H9 (cell line): ENCODE measurements around the gene SPEM3. TPM values are rescaled to one million over a fixed set of nuclear protein-coding genes. Genes with fewer than 3 reads are reported as not detected.

Experiments
- DNase-seq: peaks from one replicate; pipeline ENCODE4 v3.0.0-alpha.2; 2017
- H2AFZ ChIP-seq: one replicate; pipeline ENCODE4 v1.6.1; 2013; ENCODE audit warnings: mild to moderate bottlenecking, low read length, control low read depth, moderate library complexity
- H2AK5ac ChIP-seq: 2 replicates; pipeline ENCODE4 v1.6.1; 2013; ENCODE audit warnings: low read length, control low read depth, mixed read lengths; ENCODE audit not compliant: insufficient read length
- H2BK120ac ChIP-seq: one replicate; pipeline ENCODE4 v1.6.1; 2013; ENCODE audit warnings: low read depth, mild to moderate bottlenecking, low read length, control low read depth, inconsistent platforms; ENCODE audit not compliant: poor library complexity, severe bottlenecking
- H2BK12ac ChIP-seq: 2 replicates; pipeline ENCODE4 v1.6.1; 2013; ENCODE audit warnings: low read length, control low read depth, mixed read lengths, low read depth; ENCODE audit not compliant: insufficient read length
- H2BK15ac ChIP-seq: 2 replicates; pipeline ENCODE4 v1.6.1; 2013; ENCODE audit warnings: low read depth, low read length, control low read depth
- H2BK20ac ChIP-seq: one replicate; pipeline ENCODE4 v1.6.1; 2013; ENCODE audit warnings: low read depth, mild to moderate bottlenecking, low read length, control low read depth, inconsistent platforms; ENCODE audit not compliant: poor library complexity, severe bottlenecking
- H2BK5ac ChIP-seq: 2 replicates; pipeline ENCODE4 v1.6.1; 2013; ENCODE audit warnings: low read length, control low read depth, mixed read lengths; ENCODE audit not compliant: insufficient read length
- H3K14ac ChIP-seq: 2 replicates; pipeline ENCODE4 v1.6.1; 2013; ENCODE audit warnings: low read length, control low read depth; ENCODE audit not compliant: insufficient read depth
- H3K18ac ChIP-seq: 2 replicates; pipeline ENCODE4 v1.6.1; 2013; ENCODE audit warnings: low read depth, mild to moderate bottlenecking, mixed read lengths, low read length, control low read depth; ENCODE audit not compliant: insufficient read length
- H3K23ac ChIP-seq: 2 replicates; pipeline ENCODE4 v1.6.1; 2013; ENCODE audit warnings: low read length, control low read depth, mixed read lengths, low read depth; ENCODE audit not compliant: insufficient read length
- H3K23me2 ChIP-seq: 2 replicates; pipeline ENCODE4 v1.6.1; 2013; ENCODE audit warnings: low read depth, mild to moderate bottlenecking, mixed read lengths, low read length, control low read depth; ENCODE audit not compliant: insufficient read length, poor library complexity, severe bottlenecking
- H3K27ac ChIP-seq: 2 replicates; pipeline ENCODE4 v1.5.1; 2013; ENCODE audit warnings: low read length, control low read depth, mixed read lengths, low read depth; ENCODE audit not compliant: insufficient read length
- H3K27me3 ChIP-seq: 2 replicates; pipeline ENCODE4 v1.6.1; 2013; ENCODE audit warnings: low read length, control low read depth, inconsistent platforms; ENCODE audit not compliant: insufficient read depth
- H3K4ac ChIP-seq: 2 replicates; pipeline ENCODE4 v1.6.1; 2013; ENCODE audit warnings: low read depth, mild to moderate bottlenecking, control low read depth, inconsistent platforms, low read length, moderate library complexity
- H3K4me1 ChIP-seq: 2 replicates; pipeline ENCODE4 v1.6.1; 2013; ENCODE audit warnings: low read length, control low read depth, inconsistent platforms; ENCODE audit not compliant: insufficient read depth
- H3K4me2 ChIP-seq: 2 replicates; pipeline ENCODE4 v1.6.1; 2013; ENCODE audit warnings: low read length, control low read depth, mixed read lengths; ENCODE audit not compliant: insufficient read length, insufficient read depth
- H3K56ac ChIP-seq: 2 replicates; pipeline ENCODE4 v1.6.1; 2013; ENCODE audit warnings: low read depth, mild to moderate bottlenecking, mixed read lengths, low read length, control low read depth; ENCODE audit not compliant: insufficient read length
- H3K79me1 ChIP-seq: 2 replicates; pipeline ENCODE4 v1.6.1; 2013; ENCODE audit warnings: low read depth, mild to moderate bottlenecking, moderate library complexity, low read length, control low read depth, inconsistent platforms; ENCODE audit not compliant: insufficient read depth, poor library complexity, severe bottlenecking
- H3K79me2 ChIP-seq: 2 replicates; pipeline ENCODE4 v1.6.1; 2013; ENCODE audit warnings: low read length, control low read depth, inconsistent platforms; ENCODE audit not compliant: insufficient read depth
- H3K9ac ChIP-seq: 2 replicates; pipeline ENCODE4 v1.6.1; 2013; ENCODE audit warnings: low read length, control low read depth, mixed read lengths; ENCODE audit not compliant: insufficient read length; ENCODE audit errors: extremely low read depth
- H3K9me3 ChIP-seq: one replicate; pipeline ENCODE4 v1.6.1; 2013; ENCODE audit warnings: low read depth, low read length, inconsistent platforms; ENCODE audit not compliant: control insufficient read depth
- H3T11ph ChIP-seq: one replicate; pipeline ENCODE4 v1.6.1; 2013; ENCODE audit warnings: mild to moderate bottlenecking, low read length, control low read depth, inconsistent platforms
- H4K20me1 ChIP-seq: one replicate; pipeline ENCODE4 v1.6.1; 2013; ENCODE audit not compliant: control insufficient read depth, insufficient read length, insufficient read depth
- H4K5ac ChIP-seq: 2 replicates; pipeline ENCODE4 v1.6.1; 2013; ENCODE audit warnings: low read depth, mild to moderate bottlenecking, mixed read lengths, low read length, control low read depth; ENCODE audit not compliant: insufficient read length
- H4K8ac ChIP-seq: replicated peaks from 2 replicates; pipeline ENCODE4 v1.6.1; 2013; ENCODE audit warnings: low read length, control low read depth, mixed read lengths, low read depth; ENCODE audit not compliant: insufficient read length
- H4K91ac ChIP-seq: 2 replicates; pipeline ENCODE4 v1.6.1; 2013; ENCODE audit warnings: low read depth, mild to moderate bottlenecking, moderate library complexity, mixed read lengths, low read length, control low read depth; ENCODE audit not compliant: insufficient read length
- H3K27ac Mint-ChIP-seq, 3 experiments: 2 replicates in 2 of 3; 3 replicates in 1 of 3; pipeline ENCODE4 v1.8.0; 2020 to 2021; ENCODE audit warnings: mixed read lengths in 3 of 3, mild to moderate bottlenecking in 1 of 3, moderate library complexity in 1 of 3
- H3K27me3 Mint-ChIP-seq: 2 replicates; pipeline ENCODE4 v1.8.0; 2021; ENCODE audit warnings: low read depth, mild to moderate bottlenecking, moderate library complexity, mixed read lengths
- H3K36me3 Mint-ChIP-seq, 3 experiments: 2 replicates in 2 of 3; 3 replicates in 1 of 3; pipeline ENCODE4 v1.8.0; 2020 to 2021; ENCODE audit warnings: low read depth in 3 of 3, mixed read lengths in 3 of 3; ENCODE audit not compliant: insufficient read depth in 1 of 3
- H3K4me1 Mint-ChIP-seq, 2 experiments: 2 replicates each; pipeline ENCODE4 v1.8.0; 2020; ENCODE audit warnings: mixed read lengths in 2 of 2
- H3K4me3 Mint-ChIP-seq, 2 experiments: 2 replicates in 1 of 2; 3 replicates in 1 of 2; pipeline ENCODE4 v1.8.0; 2020 to 2021; ENCODE audit warnings: mild to moderate bottlenecking in 2 of 2, mixed read lengths in 2 of 2, moderate library complexity in 1 of 2
- H3K9me3 Mint-ChIP-seq, 2 experiments: 2 replicates in 1 of 2; 3 replicates in 1 of 2; pipeline ENCODE4 v1.8.0; 2020; ENCODE audit warnings: mild to moderate bottlenecking in 2 of 2, mixed read lengths in 2 of 2, moderate library complexity in 1 of 2
- CTCF ChIP-seq: fragments of 200-600 bp; sonication (generic); conservative IDR thresholded peaks from 3 replicates; pipeline ENCODE4 v1.8.0; 2021; ENCODE audit warnings: antibody characterized with exemption, mild to moderate bottlenecking
- WGBS: extraction: QIAGEN DNeasy Blood & Tissue Kit; methylation state at CpG from one replicate; pipeline ENCODE4 v1.1.7; 2013; ENCODE audit warnings: missing lambda C conversion rate, low lambda C conversion rate, mixed read lengths; ENCODE audit not compliant: insufficient read length; ENCODE audit errors: extremely low coverage; 5-methylcytosine and 5-hydroxymethylcytosine counted together
- total RNA-seq: library from RNA; stranded (reverse); gene quantifications from 2 replicates; pipeline ENCODE4 v1.2.1, GENCODE V29; 2021

The SPEM3 gene
- total RNA-seq, 1 experiment from 2014 or later = not detected

- Mint-ChIP-seq H3K27ac (peak overlapping the region in 2 of 3 experiments; percentile 32 to 94; a peak in 1 of 7 replicates), H3K4me3 (peak overlapping the region; percentile 91 to 93), H3K27me3 (peaks cover 30% of the 10 kb centered on the region), H3K36me3 (peaks cover 0 to 13% (median 2%) of the 10 kb centered on the region in 3 experiments; a peak in 3 of 7 replicates), H3K9me3 (no peaks in the 10 kb centered on the region), H3K4me1 (peaks cover 32 to 37% of the 10 kb centered on the region in 2 experiments)
- no peak overlapping the region for H3K9ac ChIP-seq
- no peaks in the 10 kb centered on the region for H3K79me2 ChIP-seq
- no peaks in the 10 kb centered on the region for H3K79me1 ChIP-seq
- no peak overlapping the region for H3T11ph ChIP-seq
- H3K18ac ChIP-seq = no peak overlapping the region
- H3K4me2 ChIP-seq = peak overlapping the region; percentile 60
- no peak overlapping the region for H3K4ac ChIP-seq
- WGBS = no CpG with 5 or more reads among the region's 11 CpGs
- H3K27ac ChIP-seq = no peak overlapping the region
- H2BK20ac ChIP-seq = no peak overlapping the region
- H4K20me1 ChIP-seq = no peaks in the 10 kb centered on the region
- peaks cover 7% of the 10 kb centered on the region for H3K27me3 ChIP-seq
- no peak overlapping the region for H2BK120ac ChIP-seq
- H2AFZ ChIP-seq = no peak overlapping the region
- H4K91ac ChIP-seq = no peak overlapping the region
- H3K14ac ChIP-seq = no peak overlapping the region
- TF ChIP-seq CTCF = no peak
- no peak overlapping the region for H4K5ac ChIP-seq
- no peak overlapping the region for H2BK12ac ChIP-seq
- no peak overlapping the region for H2AK5ac ChIP-seq
- no peak overlapping the region for H4K8ac ChIP-seq
- no peak overlapping the region for H2BK15ac ChIP-seq
- no peak overlapping the region for H3K23ac ChIP-seq
- H3K23me2 ChIP-seq = peaks cover 33% of the 10 kb centered on the region
- H3K4me1 ChIP-seq = no peaks in the 10 kb centered on the region; the same call in 1 of the 2 replicates
- H3K56ac ChIP-seq = no peak overlapping the region
- no peaks in the 10 kb centered on the region for H3K9me3 ChIP-seq
- no peak for DNase-seq
- H2BK5ac ChIP-seq = no peak overlapping the region
Measured at GRCh38 chr17:7438656-7439460, 10.2 kb downstream of the SPEM3 start.
